Loucy (cell line): ENCODE data around the gene RANBP17.

Experiments
- H2AFZ ChIP-seq: fragments of 200-600 bp; sonication (generic); 2 replicates; pipeline ENCODE4 v1.6.0; 2016; ENCODE audit warnings: antibody characterized with exemption, mild to moderate bottlenecking, low read length, moderate library complexity
- H3F3A ChIP-seq: fragments of 200-600 bp; 2 replicates; pipeline ENCODE4 v1.6.0; 2016; ENCODE audit warnings: antibody characterized with exemption, low read depth, mild to moderate bottlenecking
- H3K27me3 ChIP-seq: fragments of 200-600 bp; sonication (generic); 2 replicates; pipeline ENCODE4 v1.6.1; 2014; ENCODE audit warnings: low read length, mild to moderate bottlenecking; ENCODE audit not compliant: insufficient read depth, poor library complexity, severe bottlenecking
- H3K36me3 ChIP-seq: fragments of 200-600 bp; sonication (generic); 2 replicates; pipeline ENCODE4 v1.6.1; 2016; ENCODE audit warnings: low read length; ENCODE audit not compliant: insufficient read depth
- H3K4me1 ChIP-seq: fragments of 200-600 bp; sonication (generic); 2 replicates; pipeline ENCODE4 v1.5.1; 2014; ENCODE audit warnings: low read length, mild to moderate bottlenecking; ENCODE audit not compliant: insufficient read depth, poor library complexity, severe bottlenecking
- H3K4me2 ChIP-seq: fragments of 200-600 bp; sonication (generic); 2 replicates; pipeline ENCODE4 v1.6.0; 2014; ENCODE audit warnings: antibody characterized with exemption, low read length, low read depth, mild to moderate bottlenecking; ENCODE audit not compliant: poor library complexity, severe bottlenecking
- H3K4me3 ChIP-seq: fragments of 200-600 bp; sonication (generic); 2 replicates; pipeline ENCODE4 v1.5.1; 2014; ENCODE audit warnings: low read length, mild to moderate bottlenecking, mixed read lengths; ENCODE audit not compliant: poor library complexity, severe bottlenecking
- H3K79me2 ChIP-seq: fragments of 200-600 bp; sonication (generic); 2 replicates; pipeline ENCODE4 v1.6.1; 2014; ENCODE audit warnings: low read length; ENCODE audit not compliant: insufficient read depth
- H3K9ac ChIP-seq: fragments of 200-600 bp; sonication (generic); 2 replicates; pipeline ENCODE4 v1.6.0; 2014; ENCODE audit warnings: mild to moderate bottlenecking, low read depth, low read length, moderate library complexity; ENCODE audit not compliant: poor library complexity, severe bottlenecking
- H3K9me2 ChIP-seq: fragments of 200-600 bp; sonication (generic); replicated peaks from 2 replicates; pipeline ENCODE4 v1.6.1; 2016; ENCODE audit warnings: low read depth, low read length, mixed read lengths
- H3K9me3 ChIP-seq: fragments of 200-600 bp; sonication (generic); 2 replicates; pipeline ENCODE4 v1.6.1; 2014; ENCODE audit warnings: mild to moderate bottlenecking, antibody characterized with exemption, low read length, low read depth; ENCODE audit not compliant: insufficient read depth
- H4K20me1 ChIP-seq: fragments of 200-600 bp; sonication (generic); 2 replicates; pipeline ENCODE4 v1.6.0; 2014; ENCODE audit warnings: antibody characterized with exemption, low read length, mild to moderate bottlenecking; ENCODE audit not compliant: insufficient read depth, poor library complexity, severe bottlenecking
- EZH2phosphoT487 ChIP-seq: fragments of 200-600 bp; IDR thresholded peaks from 2 replicates; pipeline ENCODE4 v1.6.1; 2018; ENCODE audit warnings: antibody characterized with exemption, mild to moderate bottlenecking, moderate library complexity, borderline replicate concordance
- TF ChIP-seq, protein P1 (sequence below): fragments of 200-600 bp; sonication (generic); conservative IDR thresholded peaks from 2 replicates; pipeline ENCODE4 v1.5.1; 2014; ENCODE audit warnings: mild to moderate bottlenecking, antibody characterized with exemption, low read length

RANBP17 gene

GRCh38 chr5:170861917-170862766, at the start of gene RANBP17:
RANBP17 (plus strand) TSS chr5:170862018.
- Histone ChIP-seq H3K4me3 (no peak within 1 kb of the TSS), H3K4me2 (no peak within 1 kb of the TSS), H3K9me2 (no peaks in the 10 kb centered on the region), H3F3A (no peaks in the 10 kb centered on the region), H3K4me1 (no peaks in the 10 kb centered on the region), H3K27me3 (no peaks in the 10 kb centered on the region), H3K9ac (no peak within 1 kb of the TSS), H3K9me3 (no peaks in the 10 kb centered on the region), H3K36me3 (no peaks in the 10 kb centered on the region), H2AFZ (no peak within 1 kb of the TSS), H3K79me2 (no peaks in the 10 kb centered on the region), H4K20me1 (no peaks in the 10 kb centered on the region)
- TF ChIP-seq, protein P1, sequence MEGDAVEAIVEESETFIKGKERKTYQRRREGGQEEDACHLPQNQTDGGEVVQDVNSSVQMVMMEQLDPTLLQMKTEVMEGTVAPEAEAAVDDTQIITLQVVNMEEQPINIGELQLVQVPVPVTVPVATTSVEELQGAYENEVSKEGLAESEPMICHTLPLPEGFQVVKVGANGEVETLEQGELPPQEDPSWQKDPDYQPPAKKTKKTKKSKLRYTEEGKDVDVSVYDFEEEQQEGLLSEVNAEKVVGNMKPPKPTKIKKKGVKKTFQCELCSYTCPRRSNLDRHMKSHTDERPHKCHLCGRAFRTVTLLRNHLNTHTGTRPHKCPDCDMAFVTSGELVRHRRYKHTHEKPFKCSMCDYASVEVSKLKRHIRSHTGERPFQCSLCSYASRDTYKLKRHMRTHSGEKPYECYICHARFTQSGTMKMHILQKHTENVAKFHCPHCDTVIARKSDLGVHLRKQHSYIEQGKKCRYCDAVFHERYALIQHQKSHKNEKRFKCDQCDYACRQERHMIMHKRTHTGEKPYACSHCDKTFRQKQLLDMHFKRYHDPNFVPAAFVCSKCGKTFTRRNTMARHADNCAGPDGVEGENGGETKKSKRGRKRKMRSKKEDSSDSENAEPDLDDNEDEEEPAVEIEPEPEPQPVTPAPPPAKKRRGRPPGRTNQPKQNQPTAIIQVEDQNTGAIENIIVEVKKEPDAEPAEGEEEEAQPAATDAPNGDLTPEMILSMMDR, result no peak

GRCh38 chr5:170813231-170813630, 48.6 kb upstream of the RANBP17 start:
- no peak overlapping the region for H3K4me3 ChIP-seq
- TF ChIP-seq EZH2phosphoT487, result no peak
- TF ChIP-seq, protein P1, result no peak

GRCh38 chr5:170817195-170817594, 44.6 kb upstream of the RANBP17 start:
- H3K4me2 ChIP-seq, result no peak overlapping the region
- H3K9me3 ChIP-seq, result no peaks in the 10 kb centered on the region
- no peaks in the 10 kb centered on the region for H3F3A ChIP-seq
- no peak for TF ChIP-seq EZH2phosphoT487
- TF ChIP-seq, protein P1, result no peak
- no peaks in the 10 kb centered on the region for H3K79me2 ChIP-seq
- no peaks in the 10 kb centered on the region for H3K36me3 ChIP-seq
- H3K4me3 ChIP-seq, result no peak overlapping the region
- H2AFZ ChIP-seq, result no peak overlapping the region
- no peaks in the 10 kb centered on the region for H3K9me2 ChIP-seq
- no peak overlapping the region for H3K9ac ChIP-seq
- H3K27me3 ChIP-seq, result no peaks in the 10 kb centered on the region
- no peaks in the 10 kb centered on the region for H3K4me1 ChIP-seq
- H4K20me1 ChIP-seq, result no peaks in the 10 kb centered on the region

More at GRCh38 chr5:170813231-170813630, 48.6 kb upstream of the RANBP17 start:
- no peak overlapping the region for H2AFZ ChIP-seq
- H3F3A ChIP-seq, result no peaks in the 10 kb centered on the region
- no peaks in the 10 kb centered on the region for H3K36me3 ChIP-seq
- no peaks in the 10 kb centered on the region for H3K9me2 ChIP-seq
- no peaks in the 10 kb centered on the region for H4K20me1 ChIP-seq
- H3K4me1 ChIP-seq, result no peaks in the 10 kb centered on the region
- H3K79me2 ChIP-seq, result no peaks in the 10 kb centered on the region
- no peaks in the 10 kb centered on the region for H3K9me3 ChIP-seq
- no peaks in the 10 kb centered on the region for H3K27me3 ChIP-seq
- H3K4me2 ChIP-seq, result no peak overlapping the region
- no peak overlapping the region for H3K9ac ChIP-seq
